HUDEP-2 (cell line): Measurements from ENCODE around the gene CFHR4.
"Not testable (repeated sequence)": the region's sequence is repeated elsewhere in the genome, so short reads cannot be mapped to it uniquely, and the experiment has no call there.

Experiments
- DNase-seq, 76 experiments: peaks; one replicate each; lab custom pipeline; 2025; ENCODE audit not compliant: unreplicated experiment in 76 of 76; lab: John Stamatoyannopoulos, UW

CFHR4 gene

DNA sequence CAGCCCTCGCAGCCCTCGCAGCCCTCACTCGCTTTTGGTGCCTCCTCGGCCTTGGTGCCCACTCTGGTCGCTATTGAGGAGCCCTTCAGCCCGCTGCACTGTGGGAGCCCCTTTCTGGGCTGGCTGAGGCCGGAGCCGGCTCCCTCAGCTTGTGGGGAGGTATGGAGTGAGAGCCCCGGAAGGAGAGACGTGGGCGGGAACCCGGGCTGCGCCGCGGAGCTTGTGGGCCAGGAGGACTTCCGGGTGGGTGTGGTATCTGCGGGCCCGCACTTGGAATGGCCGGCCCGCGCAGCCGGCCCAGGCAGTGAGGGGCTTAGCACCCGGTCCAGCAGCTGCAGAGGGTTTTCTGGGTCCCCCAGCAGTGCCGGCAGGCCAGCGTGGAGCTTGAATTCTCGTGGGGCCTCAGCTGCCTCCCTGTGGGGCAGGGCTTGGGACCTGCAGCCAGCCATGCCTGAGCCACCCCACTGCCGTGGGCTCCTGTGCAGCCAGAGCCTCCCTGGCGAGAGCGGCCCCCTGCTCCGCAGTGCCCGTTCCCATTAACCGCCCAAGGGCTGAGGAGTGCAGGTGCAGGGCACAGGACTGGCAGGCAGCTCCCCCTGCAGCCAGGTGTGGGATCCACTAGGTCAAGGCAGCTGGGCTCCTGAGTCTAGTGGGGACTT lies 45.8 kb downstream of the CFHR4 start:
- no peak for DNase-seq

DNA sequence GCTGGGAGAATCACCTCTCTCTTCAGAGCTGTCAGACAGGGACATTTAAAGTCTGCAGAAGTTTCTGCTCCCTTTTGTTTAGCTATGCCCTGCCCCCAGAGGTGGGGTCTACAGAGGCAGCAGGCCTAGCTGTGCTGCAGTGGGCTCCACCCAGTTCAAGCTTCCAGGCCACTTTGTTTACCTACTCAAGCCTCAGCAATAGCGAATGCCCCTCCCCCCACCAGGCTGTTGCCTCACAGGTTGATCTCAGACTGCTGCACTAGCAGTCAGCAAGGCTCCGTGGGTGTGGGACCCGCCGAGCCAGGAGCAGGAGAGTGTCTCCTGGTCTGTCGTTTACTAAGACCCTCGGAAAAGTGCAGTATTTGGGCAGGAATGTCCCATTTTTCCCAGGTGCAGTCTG lies 53.6 kb downstream of the CFHR4 start:
- not testable (repeated sequence) for DNase-seq

DNA sequence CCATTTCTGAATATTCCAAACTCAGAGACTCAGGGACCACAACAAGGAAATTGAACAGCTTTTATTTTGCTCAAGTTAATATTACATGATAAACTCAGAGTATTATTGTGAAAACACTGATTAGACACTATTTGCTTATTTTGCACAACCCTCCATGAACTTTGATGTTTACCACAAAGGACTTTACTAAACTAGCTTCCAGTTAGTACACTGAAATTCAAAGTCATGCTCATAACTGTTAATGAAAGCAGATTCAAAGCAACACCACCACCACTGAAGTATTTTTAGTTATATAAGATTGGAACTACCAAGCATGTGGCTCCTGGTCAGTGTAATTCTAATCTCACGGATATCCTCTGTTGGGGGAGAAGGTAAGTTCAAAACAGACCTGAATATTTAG lies 55.7 kb downstream of the CFHR4 start, which contains the start of gene CFHR2:
Gene CFHR2, plus strand, starts transcription at position 171 of the 400 bp plus-strand sequence. Its CDS starts 143 bp downstream, at position 314.
- DNase-seq, result not testable (repeated sequence)

DNA sequence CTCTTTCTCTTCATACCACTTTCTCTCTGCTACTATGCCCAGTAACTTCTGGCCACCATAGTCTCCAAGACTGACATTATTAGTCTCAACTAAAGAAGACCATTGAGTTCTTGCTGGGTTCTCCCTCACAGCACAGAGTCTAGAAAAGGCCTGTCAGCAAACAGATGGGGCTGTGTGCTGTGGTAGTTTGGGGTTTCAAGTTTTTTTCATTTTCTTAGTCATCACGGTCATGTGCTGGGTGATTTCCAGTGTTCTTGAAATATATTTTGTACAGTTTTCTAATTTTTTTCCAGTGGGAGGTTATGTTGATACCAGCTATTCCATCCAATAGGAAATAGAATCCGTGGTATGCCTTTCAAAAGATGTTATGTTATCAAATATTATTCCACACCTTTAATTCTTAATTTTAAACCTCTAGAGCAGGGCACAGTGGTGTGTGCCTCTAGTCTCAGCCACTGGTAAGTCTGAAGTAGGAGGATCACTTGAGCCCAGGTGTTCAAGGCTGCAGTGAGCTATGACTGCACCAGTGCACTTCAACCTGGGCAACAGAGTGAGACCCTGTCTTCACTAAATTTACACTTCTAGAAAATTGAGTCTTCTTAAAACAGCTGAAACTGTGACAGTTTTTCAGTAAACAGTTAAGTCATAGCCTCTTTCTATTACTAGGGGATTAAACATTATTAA lies 64.0 kb downstream of the CFHR4 start:
- DNase-seq, result no peak

DNA sequence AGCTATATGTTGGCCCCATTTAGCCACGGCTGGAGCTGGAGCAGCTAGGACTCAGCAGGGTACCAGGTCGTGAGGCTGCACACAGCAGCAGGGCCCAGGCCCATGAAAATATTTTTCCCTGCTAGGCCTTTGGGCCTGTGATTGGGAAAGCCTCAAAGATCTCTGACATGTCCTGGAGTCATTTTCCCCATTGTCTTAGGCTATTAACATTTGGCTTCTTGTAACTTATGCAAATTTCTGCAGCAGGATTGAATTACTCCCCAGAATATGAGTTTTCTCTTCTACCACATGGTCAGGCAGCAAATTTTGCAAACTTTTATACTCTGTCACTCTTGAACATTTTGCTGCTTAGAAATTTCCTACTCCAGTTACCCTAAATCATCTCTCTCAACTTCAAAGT lies 66.9 kb downstream of the CFHR4 start:
- DNase-seq, result no peak

DNA sequence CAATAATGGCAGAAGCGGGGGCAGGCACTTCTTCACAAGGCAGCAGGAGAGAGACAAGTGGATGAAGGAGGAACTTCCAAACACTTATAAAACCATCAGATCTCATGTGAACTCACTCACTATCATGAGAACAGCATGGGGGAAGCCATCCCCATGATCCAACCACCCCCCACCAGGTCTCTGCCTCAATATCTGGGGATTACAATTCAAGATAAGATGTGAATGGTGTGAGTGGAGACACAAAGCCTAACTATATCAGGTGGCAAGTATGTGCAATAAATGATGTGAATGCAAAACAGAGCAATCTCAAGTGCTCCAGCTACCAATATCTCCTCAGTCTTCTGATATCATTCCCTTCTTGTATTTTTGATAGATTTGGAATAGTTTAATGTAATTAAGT lies 68.1 kb downstream of the CFHR4 start:
- no peak for DNase-seq

DNA sequence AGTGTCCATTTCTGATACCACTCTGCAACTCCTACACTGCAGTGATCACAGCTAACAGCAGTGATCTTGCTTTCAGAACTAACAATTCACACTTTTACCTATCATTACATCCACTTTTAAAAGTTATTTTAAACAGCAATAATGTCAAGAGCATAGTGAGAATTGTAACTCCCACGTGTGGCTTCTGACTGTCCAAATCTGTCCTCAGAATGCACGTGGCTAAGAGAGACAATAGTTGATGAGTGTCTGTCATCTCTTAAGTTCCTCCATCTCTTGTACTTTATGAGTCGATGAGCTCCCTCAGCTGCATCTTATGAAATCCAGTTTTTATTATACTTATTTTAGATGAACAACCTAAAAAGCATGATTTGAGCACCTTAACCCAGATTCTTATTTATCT lies 73.0 kb downstream of the CFHR4 start:
- DNase-seq, result no peak
